C4-2B (cell line): Measurements from ENCODE around the gene RAPGEF1.

Source experiments
- ZFX ChIP-seq: fragments of 450-650 bp; IDR thresholded peaks from 2 replicates; pipeline ENCODE4 v1.6.1; 2017
- TF ChIP-seq, protein P1 (sequence below): fragments of 450-650 bp; conservative IDR thresholded peaks from 2 replicates; pipeline ENCODE4 v1.5.1; 2017; ENCODE audit warnings: mild to moderate bottlenecking

DNA sequence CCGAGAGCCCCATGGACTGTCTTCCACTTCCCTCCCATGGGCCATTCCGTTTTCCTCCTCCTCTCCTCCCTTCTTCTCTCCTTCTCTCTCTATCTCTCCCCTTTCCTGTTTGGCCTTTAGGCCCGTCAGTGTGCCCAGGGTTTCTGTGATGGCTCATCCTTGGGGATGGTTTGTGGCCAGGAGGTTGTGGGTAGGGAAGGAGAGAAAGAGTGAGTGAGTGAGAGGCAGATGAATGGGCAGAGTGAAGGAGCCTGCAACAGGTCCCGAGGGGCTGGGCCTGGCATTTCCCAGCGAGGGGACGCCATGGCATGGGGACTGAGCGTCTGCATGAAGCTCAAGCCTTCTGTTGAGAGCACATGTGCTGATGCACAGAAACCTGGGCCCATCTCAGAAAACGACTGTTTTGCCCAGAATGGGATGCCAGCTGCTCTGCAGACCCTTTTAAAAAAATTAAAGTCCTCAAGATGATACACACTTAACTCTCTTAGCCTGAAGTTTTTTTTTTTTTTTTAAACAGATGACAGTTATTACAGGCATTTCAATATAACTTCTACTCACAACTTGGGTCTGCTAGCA lies 125.4 kb downstream of the RAPGEF1 start:
- TF ChIP-seq, protein P1, sequence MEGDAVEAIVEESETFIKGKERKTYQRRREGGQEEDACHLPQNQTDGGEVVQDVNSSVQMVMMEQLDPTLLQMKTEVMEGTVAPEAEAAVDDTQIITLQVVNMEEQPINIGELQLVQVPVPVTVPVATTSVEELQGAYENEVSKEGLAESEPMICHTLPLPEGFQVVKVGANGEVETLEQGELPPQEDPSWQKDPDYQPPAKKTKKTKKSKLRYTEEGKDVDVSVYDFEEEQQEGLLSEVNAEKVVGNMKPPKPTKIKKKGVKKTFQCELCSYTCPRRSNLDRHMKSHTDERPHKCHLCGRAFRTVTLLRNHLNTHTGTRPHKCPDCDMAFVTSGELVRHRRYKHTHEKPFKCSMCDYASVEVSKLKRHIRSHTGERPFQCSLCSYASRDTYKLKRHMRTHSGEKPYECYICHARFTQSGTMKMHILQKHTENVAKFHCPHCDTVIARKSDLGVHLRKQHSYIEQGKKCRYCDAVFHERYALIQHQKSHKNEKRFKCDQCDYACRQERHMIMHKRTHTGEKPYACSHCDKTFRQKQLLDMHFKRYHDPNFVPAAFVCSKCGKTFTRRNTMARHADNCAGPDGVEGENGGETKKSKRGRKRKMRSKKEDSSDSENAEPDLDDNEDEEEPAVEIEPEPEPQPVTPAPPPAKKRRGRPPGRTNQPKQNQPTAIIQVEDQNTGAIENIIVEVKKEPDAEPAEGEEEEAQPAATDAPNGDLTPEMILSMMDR, result no peak
- TF ChIP-seq ZFX, result no peak
